Measurements from ENCODE around the gene KIF5B.

The KIF5B gene

GRCh38 chr10:31961277-31962074 lies 94.7 kb downstream of the KIF5B start:
- no peak for DNase-seq (ENCODE audit: low read depth in 2 of 2)

GRCh38 chr10:31959461-31960173 lies 96.6 kb downstream of the KIF5B start:
- DNase-seq (ENCODE audit: low read depth in 2 of 2): no peak
